ENCODE data around the gene WDFY4.

DNA sequence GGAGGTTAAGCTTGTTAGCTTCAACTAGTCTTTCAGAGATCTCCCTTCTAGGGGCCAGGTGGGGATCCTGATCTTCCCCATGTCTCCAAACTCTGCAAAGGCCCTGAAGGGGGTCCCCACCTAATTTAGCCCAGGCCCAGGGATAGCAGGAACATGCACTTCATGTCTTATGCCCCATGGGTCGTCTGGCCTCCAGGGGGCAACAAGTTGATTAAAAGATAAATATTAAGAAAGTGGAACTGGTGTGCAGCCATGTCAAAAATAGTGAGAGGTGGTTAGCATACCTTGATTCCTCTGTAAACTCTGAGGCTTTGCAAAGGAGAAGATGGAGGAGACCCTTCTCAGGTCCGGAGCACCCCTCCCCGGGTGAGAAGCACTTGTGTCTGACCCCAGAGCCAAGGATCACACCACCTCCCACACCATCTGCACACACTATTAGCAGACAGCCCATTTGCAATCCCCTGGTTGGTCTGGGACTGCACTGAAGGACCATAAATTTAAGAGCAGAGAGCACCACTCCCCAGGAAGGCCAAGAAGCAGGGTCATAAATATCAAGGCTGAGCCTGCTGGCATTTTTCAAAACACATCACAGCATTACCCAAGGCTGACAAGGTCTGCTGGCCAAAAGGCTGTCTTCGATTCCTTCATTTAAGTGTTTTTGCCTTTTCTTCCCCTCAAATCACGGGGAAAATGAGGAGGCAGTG is 299.1 kb downstream of the WDFY4 start:
- TF ChIP-seq CTCF (IDR thresholded peaks at IDR 0.05; ENCODE audit: poor library complexity, severe bottlenecking) = no peak
- no peak for TF ChIP-seq EZH2 (IDR thresholded peaks at IDR 0.05; ENCODE audit: borderline replicate concordance, insufficient read depth, low read length, poor library complexity, severe bottlenecking)
- no peak for TF ChIP-seq POLR2AphosphoS5 (IDR thresholded peaks at IDR 0.05)
- TF ChIP-seq EP300 (conservative IDR thresholded peaks at IDR 0.05; ENCODE audit: poor library complexity, severe bottlenecking) = no peak
- TF ChIP-seq SMC3 (conservative IDR thresholded peaks at IDR 0.05; ENCODE audit: poor library complexity) = no peak
